Panc1 (cell line): ENCODE data around the gene AGO1. TPM values are rescaled to one million over a fixed set of nuclear protein-coding genes. Genes with fewer than 3 reads are reported as not detected.

ENCODE experiments used
- ATAC-seq: fragments of 200-7000 bp; cut with Tn5 transposase; 2 replicates; pipeline ENCODE4 v1.9.1; 2020; ENCODE audit warnings: mild to moderate bottlenecking, moderate library complexity
- BruUV-seq: library from RNA; stranded (reverse); fragments of 400-500 nt; replicated peaks from 2 replicates; lab custom pipeline; 2021; lab: Mats Ljungman, UMichigan
- CTCF ChIA-PET: fragments of 300-600 bp; sonication (Branson Sonifier 250); formaldehyde crosslinking; loops from one replicate; lab custom pipeline; 2022; ENCODE audit warnings: antibody characterized with exemption; lab: Charles Lee
- POLR2A ChIA-PET: fragments of 300-600 bp; sonication (Branson Sonifier 250); formaldehyde crosslinking; loops from one replicate; lab custom pipeline; 2022; ENCODE audit warnings: antibody characterized with exemption; lab: Charles Lee
- DNase-seq: peaks from one replicate; pipeline ENCODE4 v3.0.0-alpha.2; 2010; ENCODE audit warnings: low read depth, low spot score
- H3K27ac ChIP-seq: 2 replicates; pipeline ENCODE4 v1.5.1; 2011; ENCODE audit warnings: mild to moderate bottlenecking, low read length, inconsistent platforms
- H3K27me3 ChIP-seq: fragments of 200-500 bp; sonication (Bioruptor generic); 2 replicates; pipeline ENCODE4 v1.6.0; 2014; ENCODE audit warnings: low read length, inconsistent platforms; ENCODE audit not compliant: control insufficient read depth, insufficient read depth
- H3K36me3 ChIP-seq: fragments of 200-500 bp; sonication (Bioruptor generic); 2 replicates; pipeline ENCODE4 v1.5.1; 2014; ENCODE audit warnings: inconsistent platforms, mild to moderate bottlenecking, low read length, moderate library complexity; ENCODE audit not compliant: control insufficient read depth, insufficient read depth
- H3K4me1 ChIP-seq: 2 replicates; pipeline ENCODE4 v1.5.1; 2011; ENCODE audit warnings: inconsistent platforms, mild to moderate bottlenecking, low read length, moderate library complexity; ENCODE audit not compliant: control insufficient read depth, insufficient read depth
- H3K4me3 ChIP-seq, 2 experiments: 2 replicates each; pipeline ENCODE4 v1.5.1; 2011 to 2012; ENCODE audit warnings: low read depth in 2 of 2, low read length in 2 of 2, mild to moderate bottlenecking in 2 of 2, inconsistent platforms in 1 of 2, moderate library complexity in 1 of 2
- H3K9me3 ChIP-seq: fragments of 200-500 bp; sonication (Bioruptor generic); 2 replicates; pipeline ENCODE4 v1.5.1; 2014; ENCODE audit warnings: low read depth, mild to moderate bottlenecking, inconsistent platforms, low read length, moderate library complexity; ENCODE audit not compliant: control insufficient read depth, insufficient read depth
- CTCF ChIP-seq: fragments of 450-650 bp; IDR thresholded peaks from 2 replicates; pipeline ENCODE4 v1.5.1; 2017; ENCODE audit warnings: mild to moderate bottlenecking
- POLR2AphosphoS5 ChIP-seq: IDR thresholded peaks from 2 replicates; pipeline ENCODE4 v1.6.1; 2012; ENCODE audit warnings: mild to moderate bottlenecking, low read depth, low read length, moderate library complexity
- REST ChIP-seq, 2 experiments: IDR thresholded peaks; 2 replicates each; pipeline ENCODE4 v1.6.1; 2011 to 2012; ENCODE audit warnings: low read depth in 2 of 2, control low read depth in 1 of 2, low read length in 1 of 2, mild to moderate bottlenecking in 1 of 2, moderate library complexity in 1 of 2; ENCODE audit not compliant: insufficient read depth in 1 of 2
- SIN3A ChIP-seq: IDR thresholded peaks from 2 replicates; pipeline ENCODE4 v1.6.1; 2012; ENCODE audit warnings: low read depth, mild to moderate bottlenecking, low read length, moderate library complexity, borderline replicate concordance; ENCODE audit not compliant: insufficient read depth
- TCF7L2 ChIP-seq: IDR thresholded peaks from 2 replicates; pipeline ENCODE4 v1.6.1; 2011; ENCODE audit warnings: mild to moderate bottlenecking, low read depth, low read length, inconsistent platforms
- in situ Hi-C: cut with HindIII; loops from 2 replicates; pipeline ENCODE4 v1.10.0; 2016; ENCODE audit warnings: low sequenced_read_pairs, low pct_unique_long_range_greater_than_20kb
- intact Hi-C: fragments of 100-400 bp; cut with micrococcal nuclease; formaldehyde crosslinking; loops from one replicate; pipeline ENCODE4 v1.10.0; 2022; ENCODE audit not compliant: unreplicated experiment
- total RNA-seq: library from RNA; stranded (reverse); gene quantifications from one replicate; pipeline ENCODE4 v1.2.1, GENCODE V29; 2021; ENCODE audit not compliant: unreplicated experiment

The AGO1 gene
- total RNA-seq, 1 experiment from 2014 or later = 40.1 TPM

DNA sequence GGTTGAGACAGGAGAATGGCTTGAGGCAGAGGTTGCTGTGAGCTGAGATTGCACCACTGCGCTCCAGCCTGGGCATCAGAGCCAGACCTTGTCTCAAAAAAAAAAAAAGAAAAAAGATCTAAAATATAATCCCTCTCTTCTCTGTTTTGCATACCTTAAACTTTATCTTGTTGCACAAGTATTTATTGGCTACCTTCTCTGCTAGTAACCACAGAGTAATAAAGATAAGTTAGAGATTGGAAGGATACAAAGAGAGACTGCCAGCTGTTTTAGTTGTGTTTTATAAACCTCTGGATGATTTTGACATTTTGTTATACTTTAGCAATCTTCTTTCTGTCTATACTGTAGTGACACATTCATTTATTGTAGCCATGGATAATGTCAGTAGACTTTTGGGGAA is 75.5 kb downstream of the AGO1 start:
- no peak for TF ChIP-seq SIN3A
- DNase-seq (no peak), ATAC-seq (no peak)
- H3K9me3 ChIP-seq = no peaks in the 10 kb centered on the region
- intact Hi-C loops (no loop called here), in situ Hi-C loops (no loop called here)
- H3K4me3 ChIP-seq = no peak overlapping the region
- POLR2A ChIA-PET = no interaction called here
- CTCF ChIA-PET = no interaction called here
- no peaks in the 10 kb centered on the region for H3K36me3 ChIP-seq
- BruUV-seq = no TSS peak
- no peak overlapping the region for H3K27ac ChIP-seq
- peaks cover 4% of the 10 kb centered on the region; the same call in 1 of the 2 replicates for H3K4me1 ChIP-seq
- H3K27me3 ChIP-seq = no peaks in the 10 kb centered on the region

DNA sequence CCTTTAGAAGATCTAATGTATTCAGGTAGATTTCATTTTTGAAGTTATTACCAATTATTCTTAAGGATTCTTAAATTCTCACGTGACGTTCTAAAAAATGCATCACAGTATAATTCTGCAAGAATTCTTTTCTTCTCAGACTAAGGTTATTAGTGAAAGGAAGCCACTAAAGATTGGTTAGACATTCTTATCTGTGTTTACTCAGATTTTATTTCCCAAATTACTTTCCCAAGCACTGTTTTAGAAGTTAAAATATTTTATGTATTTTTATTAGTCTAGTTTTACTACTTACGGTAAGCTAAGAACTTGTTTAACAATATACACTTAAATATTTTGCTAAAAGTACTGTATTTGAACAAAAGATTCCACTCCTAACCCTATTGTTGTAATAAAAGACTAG is 76.3 kb downstream of the AGO1 start:
- ChIA-PET CTCF (no interaction called here), POLR2A (no interaction called here)
- TF ChIP-seq REST (IDR thresholded peaks at IDR 0.05; ENCODE audit: insufficient read depth in 1 of 2, low read depth in 2 of 2, low read length in 1 of 2) (no peak), TCF7L2 (no peak), POLR2AphosphoS5 (no peak), SIN3A (no peak), CTCF (no peak)
- Histone ChIP-seq H3K27ac (no peak overlapping the region; the same call in 1 of the 2 replicates), H3K4me3 (no peak overlapping the region), H3K9me3 (no peaks in the 10 kb centered on the region), H3K27me3 (no peaks in the 10 kb centered on the region), H3K4me1 (peaks cover 4% of the 10 kb centered on the region; the same call in 1 of the 2 replicates), H3K36me3 (no peaks in the 10 kb centered on the region)
- DNase-seq = no peak
- intact Hi-C loops = no loop called here
- ATAC-seq = no peak
- in situ Hi-C loops = no loop called here
- BruUV-seq = no TSS peak

GRCh38 chr1:35962952-35963351 is 79.9 kb downstream of the AGO1 start:
- TF ChIP-seq POLR2AphosphoS5 (no peak), SIN3A (no peak), TCF7L2 (no peak), CTCF (no peak), REST (IDR thresholded peaks at IDR 0.05; ENCODE audit: insufficient read depth in 1 of 2, low read depth in 2 of 2, low read length in 1 of 2) (no peak)
- no TSS peak for BruUV-seq
- Histone ChIP-seq H3K36me3 (no peaks in the 10 kb centered on the region), H3K4me1 (peaks cover 4% of the 10 kb centered on the region; the same call in 1 of the 2 replicates), H3K27ac (no peak overlapping the region), H3K27me3 (no peaks in the 10 kb centered on the region), H3K9me3 (no peaks in the 10 kb centered on the region), H3K4me3 (no peak overlapping the region)
- DNase-seq = no peak
- no peak for ATAC-seq
- intact Hi-C loops = no loop called here
- CTCF ChIA-PET = no interaction called here
- POLR2A ChIA-PET = no interaction called here
- in situ Hi-C loops = no loop called here
